Activated CD4-positive, alpha-beta T cell treated with anti-CD3 and anti-CD28 coated beads, Interleukin-2, amount 50 U/mL, for 48 hours (primary cell): ENCODE results near the gene PDE6G.
A peak's percentile ranks its signal among the peaks of the same experiment; 100 is the strongest.

Experiments
- DNase-seq, 2 experiments: peaks; one replicate each; pipeline ENCODE4 v3.0.0-alpha.2; 2020

Gene PDE6G

GRCh38 chr17:81656118-81656743 is at the start of gene PDE6G:
PDE6G (minus strand) TSS chr17:81656542; CDS start chr17:81653305, 3,237 bp downstream.
- no peak for DNase-seq

- DNase-seq, result no peak
These were observed 49.3 kb upstream of the PDE6G start for GRCh38 chr17:81705518-81706231.

- peak in 1 of 2 experiments; percentile 32 for DNase-seq
These were observed 47.7 kb upstream of the PDE6G start for GRCh38 chr17:81703747-81704654.

DNA sequence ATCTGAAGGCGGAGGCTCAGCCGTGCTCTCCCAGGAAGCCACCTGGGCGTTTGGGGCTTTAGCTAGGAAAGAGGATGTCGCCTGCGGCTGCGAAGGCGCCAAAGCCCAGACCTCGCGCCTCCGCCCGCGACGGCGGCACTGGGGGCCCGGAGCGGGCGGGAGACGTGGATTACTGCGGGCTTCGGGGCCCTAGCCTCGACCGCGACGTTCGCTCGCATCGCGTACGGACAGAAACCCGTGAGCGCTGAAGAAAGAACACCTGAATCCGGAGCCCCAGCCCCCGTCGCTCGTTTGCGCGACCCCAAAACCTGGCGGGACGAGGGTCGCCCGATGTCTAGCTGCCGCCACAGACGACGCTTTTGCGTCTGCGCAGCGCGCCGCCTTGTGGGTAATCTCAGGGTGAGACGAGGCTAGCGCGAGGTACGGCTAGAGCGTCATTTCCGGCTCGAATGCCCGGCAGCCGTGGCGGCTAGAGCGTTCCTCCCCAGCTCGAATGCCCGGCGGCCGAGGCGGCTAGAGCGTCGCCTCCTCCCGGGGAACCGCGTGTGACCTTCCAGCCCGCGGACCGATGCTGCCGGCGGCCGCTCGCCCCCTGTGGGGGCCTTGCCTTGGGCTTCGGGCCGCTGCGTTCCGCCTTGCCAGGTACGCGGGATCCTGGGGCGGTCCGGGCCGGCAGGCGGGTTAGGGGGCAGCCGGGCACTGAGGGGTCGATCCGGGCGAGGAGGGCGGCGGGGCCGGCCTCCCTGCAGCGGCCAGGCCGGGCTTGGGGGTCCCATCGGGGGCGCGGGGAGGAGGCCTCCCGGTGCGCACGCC is 46.8 kb upstream of the PDE6G start, which contains the start of gene MRPL12:
MRPL12 (plus strand) TSS at position 434 of the 813 bp plus-strand sequence; CDS start at position 569, 135 bp downstream.
- DNase-seq, result peak; percentile 88 to 91

DNA sequence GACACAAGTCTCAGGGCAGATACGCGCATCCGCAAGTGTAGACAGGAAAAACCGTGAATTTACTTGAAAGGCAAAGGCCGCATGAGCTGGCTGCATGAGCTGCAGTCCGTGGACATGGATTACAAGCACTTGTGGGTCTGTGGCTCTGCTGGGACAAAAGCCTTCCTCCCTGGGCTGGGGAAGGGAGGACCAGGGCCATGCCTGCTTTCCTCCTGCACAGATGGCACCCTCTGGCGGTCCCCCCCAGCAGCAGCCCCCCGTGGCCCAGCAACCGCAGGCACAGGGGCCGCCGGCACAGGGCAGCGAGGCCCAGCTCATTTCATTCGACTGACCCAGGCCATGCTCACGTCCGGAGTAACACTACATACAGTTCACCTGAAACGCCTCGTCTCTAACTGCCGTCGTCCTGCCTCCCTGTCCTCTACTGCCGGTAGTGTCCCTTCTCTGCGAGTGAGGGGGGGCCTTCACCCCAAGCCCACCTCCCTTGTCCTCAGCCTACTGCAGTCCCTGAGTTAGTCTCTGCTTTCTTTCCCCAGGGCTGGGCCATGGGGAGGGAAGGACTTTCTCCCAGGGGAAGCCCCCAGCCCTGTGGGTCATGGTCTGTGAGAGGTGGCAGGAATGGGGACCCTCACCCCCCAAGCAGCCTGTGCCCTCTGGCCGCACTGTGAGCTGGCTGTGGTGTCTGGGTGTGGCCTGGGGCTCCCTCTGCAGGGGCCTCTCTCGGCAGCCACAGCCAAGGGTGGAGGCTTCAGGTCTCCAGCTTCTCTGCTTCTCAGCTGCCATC is 45.1 kb upstream of the PDE6G start:
- DNase-seq, result peak; percentile 25 to 30

GRCh38 chr17:81700353-81701287 is 44.3 kb upstream of the PDE6G start:
- DNase-seq, result no peak

- DNase-seq, result no peak
These were observed 41.1 kb upstream of the PDE6G start for GRCh38 chr17:81697261-81698044.

GRCh38 chr17:81696218-81696941 is 40.0 kb upstream of the PDE6G start:
- DNase-seq, result no peak

GRCh38 chr17:81695801-81696200 is 39.5 kb upstream of the PDE6G start:
- no peak for DNase-seq

DNA sequence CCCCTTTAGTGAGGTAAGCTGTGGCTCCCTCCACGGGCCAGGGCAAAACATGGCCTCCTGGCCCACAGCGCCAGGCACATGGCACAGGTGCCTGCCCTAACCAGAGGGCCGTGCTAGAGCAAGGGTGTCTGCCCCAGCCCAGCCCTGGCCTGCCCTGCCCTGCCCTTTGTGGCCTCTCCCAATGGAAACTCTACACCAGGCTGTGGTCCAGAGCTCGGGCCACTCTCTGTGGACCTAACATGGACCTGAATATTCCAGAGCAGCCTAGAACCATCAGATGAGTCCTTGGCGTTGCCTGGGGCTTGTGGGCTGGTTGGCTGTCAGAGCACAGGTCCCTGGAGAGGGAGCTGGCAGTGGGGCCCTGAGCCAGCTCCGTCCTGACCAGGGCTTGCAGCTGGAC is 38.9 kb upstream of the PDE6G start:
- DNase-seq, result no peak

DNA sequence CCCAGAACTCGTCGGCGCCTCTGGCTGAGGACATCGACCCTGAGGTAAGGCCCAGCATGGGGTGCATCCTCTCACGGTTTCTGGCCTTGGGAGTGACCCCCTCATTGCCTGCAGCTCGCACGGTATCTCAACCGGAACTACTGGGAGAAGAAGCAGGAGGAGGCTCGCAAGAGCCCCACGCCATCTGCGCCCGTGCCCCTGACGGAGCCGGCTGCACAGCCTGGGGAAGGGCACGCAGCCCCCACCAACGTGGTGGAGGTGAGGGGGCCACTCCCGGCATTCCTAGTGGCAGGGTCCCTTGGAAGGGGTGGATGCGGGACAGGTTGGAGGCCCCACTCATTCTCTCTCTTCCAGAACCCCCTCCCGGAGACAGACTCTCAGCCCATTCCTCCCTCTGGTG is 38.5 kb upstream of the PDE6G start:
- DNase-seq, result no peak

DNA sequence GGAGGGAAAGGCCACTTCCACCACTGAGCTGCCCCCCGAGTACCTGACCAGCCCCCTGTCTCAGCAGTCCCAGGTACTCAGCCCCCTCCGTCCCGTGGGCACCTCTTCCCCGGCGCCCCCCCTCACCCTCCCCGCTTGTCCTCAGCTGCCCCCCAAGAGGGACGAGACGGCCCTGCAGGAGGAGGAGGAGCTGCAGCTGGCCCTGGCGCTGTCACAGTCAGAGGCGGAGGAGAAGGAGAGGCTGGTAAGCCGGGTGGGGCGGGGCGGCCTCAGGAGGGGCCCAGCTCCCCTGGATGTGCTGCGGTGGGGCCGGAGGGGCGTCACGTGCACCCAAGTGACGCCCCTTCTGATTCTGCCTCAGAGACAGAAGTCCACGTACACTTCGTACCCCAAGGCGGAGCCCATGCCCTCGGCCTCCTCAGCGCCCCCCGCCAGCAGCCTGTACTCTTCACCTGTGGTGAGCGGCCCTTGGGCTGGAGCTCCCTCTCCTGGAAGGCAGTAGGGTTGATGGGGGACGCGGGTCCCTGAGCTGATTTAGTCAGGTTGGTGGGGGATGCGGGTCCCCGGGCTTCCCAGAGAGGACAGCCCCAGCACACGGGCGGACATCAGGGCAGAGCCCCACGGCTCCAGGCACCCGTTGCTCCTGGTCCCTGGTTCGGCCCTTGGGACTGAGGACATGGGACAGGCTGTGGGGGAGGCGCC is 37.3 kb upstream of the PDE6G start:
- DNase-seq, result no peak

DNA sequence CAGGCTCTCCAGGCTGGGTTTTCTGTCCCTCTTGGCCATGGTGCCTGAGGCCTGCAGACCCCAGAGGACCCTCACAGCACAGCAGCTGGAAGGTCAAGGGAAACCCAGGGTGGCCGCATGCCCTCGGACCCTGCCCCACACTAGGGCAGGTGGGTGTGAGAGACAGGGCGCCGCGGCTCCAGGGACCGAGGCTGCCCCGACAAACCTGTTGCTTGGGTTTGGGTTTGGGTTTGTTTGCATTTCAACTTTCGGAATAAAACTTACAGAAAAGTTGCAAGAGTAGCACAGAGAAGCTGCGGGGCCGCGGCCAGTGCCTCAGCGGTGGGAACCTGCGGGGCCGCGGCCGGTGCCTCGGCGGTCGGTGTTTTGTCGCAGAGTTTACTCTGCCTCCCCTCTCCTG is 35.3 kb upstream of the PDE6G start:
- DNase-seq, result no peak

GRCh38 chr17:81691196-81691595 is 34.9 kb upstream of the PDE6G start:
- DNase-seq, result no peak

GRCh38 chr17:81690549-81690948 is 34.2 kb upstream of the PDE6G start:
- no peak for DNase-seq

- DNase-seq, result no peak
These were observed 33.7 kb upstream of the PDE6G start for GRCh38 chr17:81690066-81690465.

DNA sequence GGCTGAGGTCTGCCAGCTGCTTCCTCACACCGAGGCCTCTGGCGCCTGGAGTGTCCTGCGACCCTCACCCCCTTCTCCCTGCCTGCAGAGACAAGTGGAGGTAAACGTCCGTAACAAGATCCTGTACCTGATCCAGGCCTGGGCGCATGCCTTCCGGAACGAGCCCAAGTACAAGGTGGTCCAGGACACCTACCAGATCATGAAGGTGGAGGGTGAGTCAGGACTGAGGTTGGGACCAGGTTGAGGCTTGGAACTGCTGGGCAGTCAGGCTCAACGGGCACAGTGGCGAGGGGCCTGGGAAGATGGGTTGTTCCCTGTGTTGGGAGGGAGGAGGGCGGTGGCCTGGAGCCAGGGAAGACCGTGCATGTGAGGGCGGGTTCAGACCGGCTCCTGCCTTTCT is 32.3 kb upstream of the PDE6G start:
- DNase-seq, result no peak
